Stimulated activated CD8-positive, alpha-beta memory T cell treated with anti-CD3 and anti-CD28 coated beads, Interleukin-15, amount 100 ng/mL, for 4 hours (primary cell): ENCODE data around the gene FSTL4.

Experiments
- DNase-seq, 2 donors: peaks; one replicate each; pipeline ENCODE4 v3.0.0-alpha.2; 2020; ENCODE audit warnings: low read depth in 2 of 2

Gene FSTL4

GRCh38 chr5:133428072-133428660 lies 184.2 kb downstream of the FSTL4 start:
- no peak for DNase-seq

- DNase-seq: no peak
Measured at GRCh38 chr5:133427121-133427777, 185.1 kb downstream of the FSTL4 start.

- no peak for DNase-seq
Measured at GRCh38 chr5:133426264-133426663, 186.1 kb downstream of the FSTL4 start.

GRCh38 chr5:133425764-133426163 lies 186.6 kb downstream of the FSTL4 start:
- DNase-seq: no peak

- DNase-seq: no peak
Measured at GRCh38 chr5:133425222-133425621, 187.1 kb downstream of the FSTL4 start.

- DNase-seq: peak; percentile 13 to 25
Measured at GRCh38 chr5:133423618-133424282, 188.6 kb downstream of the FSTL4 start.

GRCh38 chr5:133423011-133423617 lies 189.2 kb downstream of the FSTL4 start:
- DNase-seq: no peak

- no peak for DNase-seq
Measured at GRCh38 chr5:133421806-133422205, 190.5 kb downstream of the FSTL4 start.

- no peak for DNase-seq
Measured at GRCh38 chr5:133421394-133421793, 190.9 kb downstream of the FSTL4 start.

GRCh38 chr5:133420440-133421301 lies 191.7 kb downstream of the FSTL4 start:
- no peak for DNase-seq

- no peak for DNase-seq
Measured at GRCh38 chr5:133415906-133416305, 196.4 kb downstream of the FSTL4 start.

GRCh38 chr5:133415506-133415905 lies 196.8 kb downstream of the FSTL4 start:
- DNase-seq: no peak

- DNase-seq: no peak
Measured at GRCh38 chr5:133412661-133413060, 199.7 kb downstream of the FSTL4 start.

- no peak for DNase-seq
Measured at GRCh38 chr5:133410335-133410828, 202.0 kb downstream of the FSTL4 start.

GRCh38 chr5:133409210-133409674 lies 203.1 kb downstream of the FSTL4 start:
- no peak for DNase-seq

- DNase-seq: no peak
Measured at GRCh38 chr5:133408322-133408721, 204.0 kb downstream of the FSTL4 start.

- no peak for DNase-seq
Measured at GRCh38 chr5:133406977-133407632, 205.2 kb downstream of the FSTL4 start.

- no peak for DNase-seq
Measured at GRCh38 chr5:133406208-133406976, 205.9 kb downstream of the FSTL4 start.

GRCh38 chr5:133405275-133406034 lies 206.9 kb downstream of the FSTL4 start:
- DNase-seq: no peak
